ENCODE measurements around the gene ST8SIA5.

ST8SIA5 gene

GRCh38 chr18:46663539-46663938 is 93.3 kb downstream of the ST8SIA5 start:
- no peak for DNase-seq

- no peak for DNase-seq
These were observed 95.7 kb downstream of the ST8SIA5 start for GRCh38 chr18:46660957-46661749.

GRCh38 chr18:46659484-46659883 is 97.4 kb downstream of the ST8SIA5 start:
- no peak for DNase-seq

- DNase-seq, result no peak
These were observed 99.5 kb downstream of the ST8SIA5 start, which contains the start of gene LOXHD1 for GRCh38 chr18:46657115-46657955. Gene LOXHD1 (minus strand): TSS chr18:46657220. CDS start chr18:46657033, 187 bp downstream.

- DNase-seq, result no peak
These were observed 100.3 kb downstream of the ST8SIA5 start for GRCh38 chr18:46656326-46657114.

- DNase-seq, result no peak
These were observed 104.5 kb downstream of the ST8SIA5 start for GRCh38 chr18:46652372-46652771.

GRCh38 chr18:46650681-46651080 is 106.2 kb downstream of the ST8SIA5 start:
- no peak for DNase-seq

GRCh38 chr18:46649071-46649862 is 107.6 kb downstream of the ST8SIA5 start:
- DNase-seq, result no peak

- no peak for DNase-seq
These were observed 110.4 kb downstream of the ST8SIA5 start for GRCh38 chr18:46646468-46646867.

- DNase-seq, result no peak
These were observed 114.3 kb downstream of the ST8SIA5 start for GRCh38 chr18:46642561-46642960.

- DNase-seq, result no peak
These were observed 114.9 kb downstream of the ST8SIA5 start for GRCh38 chr18:46641917-46642316.

- no peak for DNase-seq
These were observed 117.5 kb downstream of the ST8SIA5 start for GRCh38 chr18:46639386-46639785.

GRCh38 chr18:46636040-46636630 is 120.7 kb downstream of the ST8SIA5 start:
- DNase-seq, result no peak

GRCh38 chr18:46632401-46633071 is 124.3 kb downstream of the ST8SIA5 start:
- no peak for DNase-seq

- no peak for DNase-seq
These were observed 125.9 kb downstream of the ST8SIA5 start for GRCh38 chr18:46630991-46631390.

- no peak for DNase-seq
These were observed 126.7 kb downstream of the ST8SIA5 start for GRCh38 chr18:46630160-46630559.

- DNase-seq, result no peak
These were observed 127.5 kb downstream of the ST8SIA5 start for GRCh38 chr18:46629361-46629760.

- no peak for DNase-seq
These were observed 128.6 kb downstream of the ST8SIA5 start for GRCh38 chr18:46628206-46628605.

- no peak for DNase-seq
These were observed 129.7 kb downstream of the ST8SIA5 start for GRCh38 chr18:46627136-46627535.

GRCh38 chr18:46625069-46625468 is 131.8 kb downstream of the ST8SIA5 start:
- no peak for DNase-seq

GRCh38 chr18:46624127-46624526 is 132.7 kb downstream of the ST8SIA5 start:
- no peak for DNase-seq
